Inflammatory macrophage treated with lipopolysaccharide for 4 hours (primary cell): Measurements from ENCODE around the gene TNS3.
A peak's percentile ranks its signal among the peaks of the same experiment; 100 is the strongest.
"Not testable (repeated sequence)": the region's sequence is repeated elsewhere in the genome, so short reads cannot be mapped to it uniquely, and the experiment has no call there.

Experiments
- DNase-seq: peaks from one replicate; pipeline ENCODE4 v3.0.0-alpha.2; 2020

The TNS3 gene

DNA sequence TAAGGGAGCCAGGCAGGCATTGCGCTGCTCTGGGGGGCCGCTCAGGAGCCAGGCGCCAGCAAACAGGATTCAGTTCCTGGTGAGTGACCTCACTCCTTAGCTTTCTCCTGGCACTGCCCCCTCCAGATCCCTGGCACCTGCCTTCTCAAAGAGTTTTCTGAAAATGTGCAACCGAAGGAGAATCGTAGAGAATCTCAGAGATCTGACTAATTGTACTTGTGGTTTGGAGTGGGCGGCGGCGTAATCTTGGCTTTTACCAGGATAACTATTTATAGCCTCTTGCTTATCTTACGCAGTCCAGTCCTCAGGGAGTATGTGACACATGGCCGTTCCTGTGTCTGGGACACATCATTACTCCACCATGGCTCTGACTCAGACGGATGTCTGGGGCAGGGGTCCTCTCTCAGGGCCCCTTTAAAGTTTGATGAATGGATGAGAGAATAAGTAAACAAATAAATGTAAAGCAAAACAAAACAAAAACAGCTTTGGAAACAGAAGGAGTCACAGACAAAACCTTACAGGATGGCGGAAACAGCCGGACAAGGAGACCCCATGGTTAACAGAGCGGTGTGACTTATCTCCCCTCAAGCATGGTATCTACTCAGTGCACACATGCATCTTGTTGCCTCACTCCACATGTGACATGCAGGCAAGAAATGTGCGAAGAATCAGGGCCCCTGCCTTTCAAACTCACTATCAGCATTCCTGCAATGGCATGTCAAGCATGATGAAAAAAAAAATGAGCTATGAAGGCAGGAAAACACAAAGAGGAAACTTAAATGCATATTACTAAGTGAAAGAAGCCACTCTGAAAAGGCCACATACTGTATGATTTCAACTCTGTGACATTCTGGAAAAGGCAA, 99.7 kb downstream of the TNS3 start:
- DNase-seq: peak; percentile 98

DNA sequence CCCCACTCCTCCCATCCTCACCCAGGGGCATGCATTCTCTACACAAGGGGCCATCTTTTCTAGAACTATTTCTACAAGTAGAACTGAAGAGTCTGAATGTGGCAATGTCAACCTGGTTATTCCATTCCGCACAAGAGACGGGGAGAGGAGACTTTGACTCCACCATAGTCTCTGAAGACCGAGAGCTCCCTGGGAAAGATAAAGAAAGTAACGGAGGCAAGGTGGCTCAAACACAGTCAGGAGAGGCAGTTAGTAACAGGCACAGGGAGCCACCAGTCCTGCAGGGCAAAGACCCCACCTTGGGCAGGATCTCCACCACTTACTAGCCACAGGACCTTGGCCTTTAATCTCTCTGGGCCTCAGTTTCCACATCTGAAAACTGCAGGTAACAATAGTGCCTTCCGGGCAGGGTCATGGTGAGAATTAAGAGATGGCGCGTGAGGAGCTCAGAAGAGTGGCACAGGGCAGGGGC, 100.3 kb downstream of the TNS3 start:
- DNase-seq: no peak

DNA sequence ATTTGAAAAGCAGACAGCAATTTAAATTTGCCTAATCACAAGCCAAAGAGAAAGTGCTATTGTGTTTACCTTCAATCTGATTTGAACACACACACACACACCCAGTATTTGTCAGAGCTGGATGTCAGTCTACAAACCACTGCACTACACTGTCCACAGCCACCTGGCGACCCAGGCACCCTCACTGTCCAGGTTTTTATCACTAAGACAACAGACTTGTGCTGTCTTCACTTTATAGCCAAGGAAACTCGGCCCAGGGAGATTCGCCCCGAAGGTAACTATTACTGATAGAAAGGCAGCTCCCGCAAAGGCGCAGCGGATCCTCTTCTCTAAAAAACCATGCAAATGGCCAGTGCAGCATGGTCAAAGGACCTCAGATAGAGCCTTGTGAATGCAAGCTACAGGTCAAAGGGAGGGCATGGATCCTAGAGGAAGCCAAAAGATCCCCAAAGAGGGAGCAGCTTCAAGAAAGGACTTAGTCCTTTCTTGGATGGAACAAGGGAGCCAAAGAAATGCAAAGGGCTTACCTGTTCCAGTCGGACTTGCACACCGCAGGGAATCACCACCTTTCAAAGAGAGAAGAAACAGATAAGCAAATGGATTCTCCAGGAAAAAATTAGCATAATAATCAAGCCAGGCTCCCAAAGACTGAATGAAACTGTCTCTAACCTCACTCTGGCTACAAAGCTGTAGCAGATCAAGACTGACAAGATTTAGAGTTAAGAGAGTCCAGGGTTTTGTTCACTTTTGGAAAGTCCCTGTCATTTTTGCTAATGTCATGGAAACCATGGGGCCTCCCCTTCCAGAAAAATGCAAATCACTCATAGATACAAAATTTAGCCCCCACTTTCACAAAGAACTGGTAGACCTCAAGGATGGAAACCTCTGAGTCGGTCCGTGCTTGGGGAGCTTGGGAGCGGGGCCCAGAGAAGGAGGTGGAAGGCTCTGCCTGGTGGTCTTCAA, 101.1 kb downstream of the TNS3 start:
- DNase-seq: peak; percentile 87

DNA sequence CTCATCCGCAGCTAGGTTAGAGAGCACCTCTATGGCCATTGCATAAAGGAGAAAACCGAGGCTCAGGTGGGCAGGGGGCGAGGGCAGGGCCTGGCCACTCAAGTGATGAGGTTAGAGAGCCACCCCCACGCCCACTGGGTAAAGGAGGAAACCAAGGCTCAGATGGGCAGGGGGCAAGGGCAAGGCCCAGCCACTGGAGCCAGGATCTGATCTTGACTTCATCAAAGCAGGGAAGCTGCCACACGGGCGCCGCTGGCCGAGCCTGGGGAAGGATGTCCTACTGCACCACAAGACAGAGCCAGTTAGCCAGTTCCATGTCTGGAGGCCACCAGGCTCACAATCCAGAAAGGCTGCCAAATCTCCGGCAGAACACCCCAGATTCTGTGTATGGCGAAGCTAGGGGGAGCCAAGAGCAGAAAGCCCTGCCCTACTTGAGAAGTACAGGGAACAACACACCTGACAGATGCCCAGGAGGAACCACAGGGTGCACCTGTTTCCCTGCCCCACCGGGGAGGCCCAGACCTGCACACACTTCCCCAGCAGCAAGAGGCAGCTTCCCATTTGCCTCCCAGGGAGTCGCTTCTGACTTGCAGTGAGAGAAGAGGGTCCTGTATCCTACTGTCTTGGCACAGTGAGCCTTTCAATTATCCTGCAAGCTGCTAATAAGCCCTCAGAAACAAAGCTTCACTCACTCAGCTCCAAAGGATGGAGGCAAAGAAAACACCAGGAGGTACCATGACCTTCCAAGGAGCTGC, 101.9 kb downstream of the TNS3 start:
- no peak for DNase-seq

DNA sequence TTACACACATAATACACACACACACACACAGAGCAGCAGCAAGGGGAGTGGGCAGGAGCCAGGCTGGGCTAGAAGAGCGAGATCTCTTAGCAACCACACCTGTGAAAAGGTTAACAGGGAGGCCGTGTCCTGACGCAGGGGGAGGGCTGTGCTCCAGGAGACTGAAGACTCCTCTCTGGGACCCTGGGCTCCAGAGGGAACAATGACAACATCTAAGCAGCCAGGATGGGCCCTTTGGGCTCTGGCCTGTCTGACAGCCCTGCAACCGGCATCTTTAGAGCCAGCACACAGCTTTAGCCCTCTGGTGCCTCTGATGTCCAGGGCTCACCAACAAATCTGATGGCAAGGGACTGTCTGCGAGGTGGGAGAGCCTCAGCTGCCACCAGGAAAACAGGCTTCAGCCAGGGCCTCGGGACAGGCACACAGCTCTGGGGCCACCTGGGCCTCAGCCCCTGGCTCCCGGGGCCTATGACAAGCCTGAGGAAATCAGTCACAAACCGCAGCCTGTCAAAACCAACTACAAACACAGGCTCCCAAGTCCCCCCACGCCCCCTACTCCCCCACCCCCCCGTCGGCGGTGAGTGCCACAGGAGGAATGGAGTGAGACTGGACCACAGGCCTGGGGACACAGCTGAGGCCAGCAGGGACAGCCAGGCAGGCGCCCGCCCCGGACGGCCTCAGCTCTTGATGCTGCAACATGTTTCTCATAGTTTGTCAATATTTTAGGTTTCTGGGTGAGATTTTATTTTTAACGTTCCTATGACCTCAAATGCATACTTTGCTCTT, 102.8 kb downstream of the TNS3 start:
- no peak for DNase-seq

DNA sequence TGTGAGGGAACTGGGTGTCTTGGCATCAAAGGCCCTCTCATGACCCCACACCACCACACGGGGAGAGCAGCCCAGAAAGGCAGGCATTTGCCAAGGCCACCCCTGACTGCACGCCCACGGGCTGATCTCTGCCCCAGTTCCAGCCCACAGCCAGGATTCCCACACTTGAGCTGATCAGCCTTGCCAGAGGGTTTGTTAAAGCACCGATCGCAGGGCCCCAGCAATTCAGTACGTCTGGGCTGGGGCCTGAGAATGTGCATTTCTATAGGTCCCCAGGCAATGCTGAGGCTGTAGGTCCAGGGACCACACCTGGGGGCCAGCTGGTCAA, 103.9 kb downstream of the TNS3 start:
- peak; percentile 63 for DNase-seq

DNA sequence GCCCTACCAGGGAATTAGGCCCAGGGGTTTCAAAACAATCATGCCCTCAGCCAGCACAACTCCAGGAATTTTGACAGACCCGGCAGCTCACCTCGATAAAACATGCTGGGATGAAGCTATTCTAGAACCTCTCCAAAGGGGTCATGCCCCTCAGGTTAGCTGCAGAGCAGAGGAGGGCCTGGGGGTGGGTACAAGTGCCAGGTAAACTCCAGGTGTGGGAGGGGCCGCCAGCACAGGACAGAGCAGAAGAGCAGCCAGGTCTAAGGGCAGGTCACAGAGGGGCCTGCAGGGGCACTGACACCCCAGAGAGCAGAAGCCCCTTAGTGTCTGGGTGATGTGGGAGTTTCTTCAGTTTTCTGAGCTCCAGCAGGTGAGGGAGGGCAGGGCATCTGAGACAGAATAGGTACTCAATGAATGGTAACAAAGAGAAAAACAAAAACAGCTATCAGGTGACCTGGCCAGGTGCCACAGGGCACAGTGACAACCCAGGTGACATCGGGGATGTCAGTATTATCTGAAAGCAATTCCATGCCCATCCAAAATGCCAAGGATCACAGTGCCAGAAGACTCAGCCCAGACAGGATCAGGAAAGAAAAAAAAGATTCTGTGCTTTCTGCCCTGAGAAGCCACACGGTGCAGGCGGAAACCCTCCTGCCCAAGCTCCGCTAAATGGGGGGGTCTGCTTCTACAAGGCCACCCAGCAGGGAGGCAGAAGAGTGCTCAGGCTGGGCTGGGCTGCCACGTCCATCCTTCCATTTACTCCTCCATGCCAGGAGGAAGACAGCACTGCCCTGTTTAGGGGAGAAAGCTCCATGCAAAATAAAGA, 104.5 kb downstream of the TNS3 start:
- no peak for DNase-seq

DNA sequence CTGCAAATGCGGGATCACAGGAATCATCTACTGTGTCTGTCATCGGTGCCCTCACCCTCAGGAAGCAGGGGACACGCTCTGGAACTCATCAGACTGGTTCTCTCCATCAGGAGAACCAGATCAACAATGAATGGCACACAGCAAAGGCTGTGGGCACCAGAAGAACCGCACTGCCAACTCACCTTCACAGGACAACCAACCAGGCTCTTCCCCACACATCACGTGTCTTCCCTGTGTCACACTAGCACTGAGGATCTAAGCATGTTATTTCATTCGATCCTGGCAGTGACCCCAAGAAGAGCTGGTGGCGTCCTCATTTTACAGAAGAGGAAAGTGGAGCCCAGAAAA, 106.1 kb downstream of the TNS3 start:
- DNase-seq: no peak

DNA sequence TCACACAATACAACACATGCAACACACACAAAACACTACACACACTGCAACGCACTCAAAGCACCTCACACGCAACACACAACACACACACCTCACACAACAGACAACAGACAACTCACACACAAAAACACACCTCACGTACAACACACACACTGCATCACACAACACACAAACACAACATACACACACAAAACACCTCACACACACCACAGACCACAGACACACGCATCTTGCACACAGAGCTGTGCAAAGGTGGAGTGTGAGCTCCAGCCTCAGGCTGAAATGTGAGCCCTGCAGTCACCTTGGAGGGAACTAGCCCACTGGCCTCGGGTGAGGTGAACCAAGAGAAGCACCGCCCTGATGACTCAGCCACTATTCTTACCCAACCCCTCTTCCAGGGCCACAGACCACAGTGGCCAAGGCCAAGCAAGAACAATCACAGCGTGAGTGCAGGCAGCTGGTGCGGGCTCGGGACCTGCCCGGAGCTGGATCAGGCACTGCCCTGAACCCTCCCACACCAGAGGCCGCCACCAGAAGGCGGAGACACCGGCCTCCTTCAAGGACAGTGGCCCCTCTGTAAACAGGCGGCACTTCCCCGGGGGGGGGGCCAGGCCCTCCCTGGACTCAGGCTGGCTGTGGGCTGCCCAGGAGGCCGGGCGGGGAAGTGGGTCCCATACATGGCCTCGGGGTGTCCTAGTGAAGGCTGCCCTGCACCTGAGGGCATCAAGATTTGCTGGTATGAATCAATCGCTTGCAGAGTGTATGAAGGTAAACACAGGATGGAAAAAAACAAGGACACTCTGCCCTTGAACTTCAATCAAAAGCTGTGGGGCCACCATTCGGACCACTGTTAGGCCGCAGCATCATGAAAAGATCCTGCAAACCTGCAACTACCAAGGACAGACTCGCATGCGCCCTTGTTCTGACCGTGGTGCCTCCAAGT, 106.7 kb downstream of the TNS3 start:
- DNase-seq: peak; percentile 95

DNA sequence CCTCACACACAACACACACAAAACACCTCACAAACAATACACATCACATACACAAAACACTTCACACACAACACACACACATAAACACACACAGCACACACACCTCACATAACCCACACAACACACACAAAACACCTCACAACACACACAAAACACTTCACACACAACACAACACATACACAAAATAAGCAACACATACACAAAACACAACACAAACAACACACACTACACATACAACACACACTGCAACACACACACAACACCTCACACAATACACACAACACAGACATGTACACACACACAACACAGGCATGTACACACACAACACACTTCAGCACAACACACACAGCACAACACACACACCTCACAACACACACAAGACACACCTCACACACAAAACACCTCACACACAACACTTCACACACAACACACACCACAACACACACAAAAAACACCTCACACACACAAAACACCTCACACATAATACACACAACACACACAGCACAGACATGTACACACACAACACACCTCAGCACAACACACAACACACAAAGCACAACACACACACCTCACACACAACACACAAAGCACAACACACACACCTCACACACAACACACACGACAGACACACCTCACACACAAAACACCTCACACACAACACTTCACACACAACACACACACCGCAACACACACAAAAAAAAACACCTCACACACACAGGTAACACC, 107.5 kb downstream of the TNS3 start:
- DNase-seq: no peak

DNA sequence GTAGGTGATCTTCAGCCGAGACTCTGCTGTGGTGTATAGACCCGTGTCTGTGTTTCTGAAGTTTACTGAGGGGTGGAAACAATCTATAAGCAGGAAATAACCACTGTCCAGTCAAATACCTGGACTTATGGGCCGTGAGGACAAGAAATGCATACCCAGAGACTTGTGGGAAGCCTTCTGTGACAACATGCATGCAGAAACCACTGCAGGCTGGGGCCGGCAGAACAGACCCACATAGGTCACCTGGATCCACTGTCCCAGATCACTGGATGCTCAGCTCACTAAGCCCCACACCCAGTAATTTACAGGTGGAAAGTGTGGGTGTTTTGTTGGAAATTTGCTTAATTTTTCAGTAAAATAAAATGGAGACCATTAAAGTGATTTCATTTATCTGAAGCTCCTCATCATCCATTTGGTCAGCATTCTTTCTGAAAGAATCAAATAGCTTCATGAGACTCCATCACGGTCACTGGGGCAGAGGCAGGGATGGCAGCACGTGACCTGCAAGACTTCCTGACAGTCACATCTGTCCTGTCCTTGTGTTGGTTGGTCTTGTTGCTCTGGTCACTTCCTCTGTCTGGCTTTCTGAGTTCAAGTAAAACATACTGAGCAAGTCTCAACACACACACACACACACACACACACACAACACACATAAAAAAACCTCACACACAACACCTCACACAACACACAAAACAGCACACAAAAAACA, 108.3 kb downstream of the TNS3 start:
- peak; percentile 70 for DNase-seq

DNA sequence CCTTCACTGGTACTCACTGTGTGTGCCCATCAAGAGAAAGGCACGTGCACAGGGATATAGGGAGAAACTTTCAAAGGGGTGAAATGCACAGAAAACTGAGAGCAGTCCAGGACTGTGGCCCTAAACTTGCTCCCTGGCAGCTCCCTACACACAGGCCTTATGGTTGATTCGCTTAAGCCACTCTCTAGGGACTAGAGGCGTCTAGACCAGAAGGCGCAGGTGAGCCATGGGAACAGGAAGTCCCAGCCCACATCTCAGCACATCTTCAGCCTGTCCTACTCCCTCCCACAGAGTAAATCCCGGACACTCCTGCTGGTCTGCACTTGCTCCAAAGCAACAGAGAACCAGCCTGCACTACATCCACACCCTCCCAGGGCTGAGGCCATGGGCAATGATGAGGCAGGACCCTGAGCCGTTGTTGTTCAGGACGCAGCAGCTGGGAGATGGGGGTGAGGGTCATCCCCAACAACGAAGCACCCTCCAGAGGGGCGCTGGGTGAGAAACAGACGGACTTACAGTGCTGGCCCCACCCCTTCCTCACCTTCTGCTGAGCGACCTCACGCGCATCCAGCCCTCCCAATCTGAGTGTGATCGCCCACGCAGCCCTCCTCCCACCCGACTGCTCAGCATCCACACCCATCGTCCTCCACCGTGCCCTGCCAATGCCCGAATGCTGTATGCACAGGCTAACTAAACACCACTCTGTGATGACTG, 109.3 kb downstream of the TNS3 start:
- no peak for DNase-seq

DNA sequence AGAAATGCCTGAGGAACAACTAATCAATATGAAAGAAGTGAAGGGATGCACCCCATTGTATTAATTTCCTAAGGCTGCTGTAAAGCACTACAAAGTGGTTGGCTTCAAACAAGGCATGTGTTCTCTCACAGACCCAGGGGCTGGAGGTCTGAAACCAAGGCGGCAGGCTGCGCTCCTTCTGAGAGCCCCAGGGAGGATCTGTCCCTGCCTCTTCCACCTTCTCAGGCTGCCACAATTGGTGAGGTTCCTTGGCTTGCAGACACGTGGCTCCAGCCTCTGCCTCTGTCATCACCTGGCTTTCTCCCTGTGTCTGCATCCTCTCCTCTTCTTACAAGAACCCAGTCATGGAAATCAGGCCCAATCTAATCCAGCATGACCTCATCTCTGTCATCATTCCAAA, 110.1 kb downstream of the TNS3 start:
- no peak for DNase-seq

DNA sequence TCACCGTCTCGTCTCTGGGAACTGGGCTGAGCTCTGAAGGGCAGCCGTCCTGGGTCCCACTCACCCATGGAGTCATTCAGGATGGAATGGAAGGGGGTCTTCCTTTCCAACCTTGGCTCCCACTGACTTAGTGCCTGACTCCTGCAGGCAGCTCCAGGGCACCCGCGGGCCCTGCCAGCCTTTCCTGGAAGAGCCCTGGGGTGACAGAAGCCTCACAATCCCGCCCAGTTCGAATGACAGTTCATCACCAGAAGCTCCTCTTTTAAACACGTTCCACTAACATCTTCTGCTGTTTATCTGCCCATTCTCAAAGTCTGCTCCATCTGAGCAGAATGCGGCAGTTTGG, 110.6 kb downstream of the TNS3 start:
- DNase-seq: no peak

DNA sequence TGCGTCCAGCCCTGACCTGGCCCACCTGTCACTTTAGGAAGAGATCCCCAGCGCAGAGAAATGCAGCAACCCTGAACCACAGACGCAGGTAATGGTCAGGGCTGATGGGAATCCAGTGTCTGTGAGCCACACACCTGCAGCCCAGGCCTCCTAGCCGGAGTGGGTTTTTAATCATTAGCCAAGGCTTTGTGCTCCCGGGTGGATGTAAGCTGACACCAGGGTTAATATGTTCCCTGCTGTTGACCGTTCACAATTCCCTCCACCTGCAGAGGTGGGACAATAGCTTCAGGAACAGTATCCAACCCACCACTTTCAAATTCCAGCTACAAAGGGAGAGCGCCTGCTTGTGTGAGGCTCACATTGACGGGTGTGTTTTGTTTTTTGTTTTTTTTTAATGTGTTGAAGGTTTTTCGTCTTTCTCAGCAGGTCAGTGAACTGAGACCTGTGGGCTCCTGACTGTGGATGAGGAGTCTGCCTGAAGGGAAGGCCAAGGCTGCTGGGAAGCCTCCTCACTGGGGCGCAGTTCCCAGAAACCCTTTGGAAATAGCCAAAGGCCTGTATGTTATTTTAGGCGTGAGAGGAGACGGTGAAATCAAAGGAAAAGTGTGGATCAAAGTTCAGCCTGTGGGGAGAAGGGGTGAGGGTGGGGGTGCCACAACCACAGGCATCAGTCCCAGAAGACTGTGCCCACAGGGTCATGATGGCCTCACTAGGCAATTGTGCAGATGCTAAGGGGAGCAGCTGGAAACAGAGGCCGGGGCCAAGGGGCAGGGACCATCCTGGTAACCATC, 111.1 kb downstream of the TNS3 start:
- no peak for DNase-seq

DNA sequence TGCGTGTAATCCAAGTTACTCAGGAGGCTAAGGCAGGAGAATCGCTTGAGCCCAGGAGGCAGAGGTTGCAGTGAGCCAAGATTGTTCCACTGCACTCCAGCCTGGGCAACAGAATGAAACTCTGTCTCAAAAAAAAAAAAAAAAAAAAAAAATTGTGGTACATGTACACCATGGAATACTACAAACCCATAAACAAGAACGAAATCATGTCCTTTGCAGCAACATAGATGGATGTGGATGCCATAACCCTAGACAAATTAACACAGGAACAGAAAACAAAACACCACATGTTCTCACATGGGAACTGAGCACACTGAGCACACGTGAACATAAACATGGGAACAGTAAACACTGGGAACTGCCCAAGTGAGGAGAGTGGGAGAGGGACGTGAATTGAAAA, 112.1 kb downstream of the TNS3 start:
- not testable (repeated sequence) for DNase-seq

DNA sequence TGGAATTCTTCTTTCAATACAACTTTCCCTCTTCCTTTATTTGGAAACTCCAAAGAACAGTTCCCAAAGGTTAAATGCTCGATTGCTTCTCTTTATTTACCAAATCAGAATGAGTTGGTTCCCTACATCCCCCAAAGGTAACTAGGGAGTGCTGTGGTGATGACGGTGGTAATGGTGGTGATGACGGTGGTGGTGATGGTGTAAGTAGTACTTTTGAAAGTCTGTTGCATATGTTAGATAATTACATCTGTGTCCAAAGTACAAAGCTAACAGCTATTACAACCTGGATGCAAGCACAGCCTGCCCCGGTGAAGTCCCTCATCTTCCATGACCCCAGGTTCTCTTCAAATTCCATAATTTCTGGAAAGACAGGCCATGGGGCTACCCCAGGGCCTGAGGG, 115.1 kb downstream of the TNS3 start:
- no peak for DNase-seq
